Measurements from ENCODE around the gene IKZF2.

DNA sequence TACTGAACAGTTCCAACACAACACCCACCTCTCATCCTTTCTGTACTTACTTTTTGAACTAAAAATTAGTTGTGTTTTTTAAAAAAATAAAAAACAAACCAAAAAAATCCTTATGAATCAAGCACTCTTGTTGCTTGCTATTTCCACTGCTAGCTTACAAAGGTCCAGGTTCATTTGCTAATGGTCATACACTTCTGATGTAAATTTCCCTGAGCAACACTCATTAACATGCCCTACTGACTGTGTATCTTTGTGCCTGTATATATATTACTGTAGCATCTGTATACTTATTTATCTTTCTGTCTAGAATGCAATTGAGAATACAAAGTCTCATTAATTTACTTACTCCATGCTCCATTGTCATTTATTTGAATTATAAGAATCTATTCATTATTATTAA lies 30.3 kb upstream of the IKZF2 start:
- TF ChIP-seq, protein P1, sequence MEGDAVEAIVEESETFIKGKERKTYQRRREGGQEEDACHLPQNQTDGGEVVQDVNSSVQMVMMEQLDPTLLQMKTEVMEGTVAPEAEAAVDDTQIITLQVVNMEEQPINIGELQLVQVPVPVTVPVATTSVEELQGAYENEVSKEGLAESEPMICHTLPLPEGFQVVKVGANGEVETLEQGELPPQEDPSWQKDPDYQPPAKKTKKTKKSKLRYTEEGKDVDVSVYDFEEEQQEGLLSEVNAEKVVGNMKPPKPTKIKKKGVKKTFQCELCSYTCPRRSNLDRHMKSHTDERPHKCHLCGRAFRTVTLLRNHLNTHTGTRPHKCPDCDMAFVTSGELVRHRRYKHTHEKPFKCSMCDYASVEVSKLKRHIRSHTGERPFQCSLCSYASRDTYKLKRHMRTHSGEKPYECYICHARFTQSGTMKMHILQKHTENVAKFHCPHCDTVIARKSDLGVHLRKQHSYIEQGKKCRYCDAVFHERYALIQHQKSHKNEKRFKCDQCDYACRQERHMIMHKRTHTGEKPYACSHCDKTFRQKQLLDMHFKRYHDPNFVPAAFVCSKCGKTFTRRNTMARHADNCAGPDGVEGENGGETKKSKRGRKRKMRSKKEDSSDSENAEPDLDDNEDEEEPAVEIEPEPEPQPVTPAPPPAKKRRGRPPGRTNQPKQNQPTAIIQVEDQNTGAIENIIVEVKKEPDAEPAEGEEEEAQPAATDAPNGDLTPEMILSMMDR (IDR thresholded peaks at IDR 0.05) = no peak
- no peak for TF ChIP-seq POLR2A (IDR thresholded peaks at IDR 0.05)
